NT2/D1 (cell line): Measurements from ENCODE around the gene TTLL11.

Experiments used
- SUZ12 ChIP-seq: IDR thresholded peaks from 2 replicates; pipeline ENCODE4 v1.6.1; 2011; ENCODE audit not compliant: insufficient read length, insufficient read depth; ENCODE audit errors: extremely low read depth
- YY1 ChIP-seq: IDR thresholded peaks from 2 replicates; pipeline ENCODE4 v1.6.1; 2011; ENCODE audit not compliant: insufficient read length, insufficient read depth
- ZNF274 ChIP-seq: IDR thresholded peaks from 2 replicates; pipeline ENCODE4 v1.6.1; 2011; ENCODE audit warnings: mild to moderate bottlenecking, low read depth, low read length

GRCh38 chr9:122033775-122034373 lies 59.2 kb downstream of the TTLL11 start:
- TF ChIP-seq YY1 (no peak), ZNF274 (no peak), SUZ12 (no peak)
